NCI-H1417 (cell line): Measurements from ENCODE around the gene TMC4.

ENCODE experiments used
- DNase-seq, 3 experiments: peaks; one replicate each; lab custom pipeline; 2025; lab: John Stamatoyannopoulos, UW

The TMC4 gene

DNA sequence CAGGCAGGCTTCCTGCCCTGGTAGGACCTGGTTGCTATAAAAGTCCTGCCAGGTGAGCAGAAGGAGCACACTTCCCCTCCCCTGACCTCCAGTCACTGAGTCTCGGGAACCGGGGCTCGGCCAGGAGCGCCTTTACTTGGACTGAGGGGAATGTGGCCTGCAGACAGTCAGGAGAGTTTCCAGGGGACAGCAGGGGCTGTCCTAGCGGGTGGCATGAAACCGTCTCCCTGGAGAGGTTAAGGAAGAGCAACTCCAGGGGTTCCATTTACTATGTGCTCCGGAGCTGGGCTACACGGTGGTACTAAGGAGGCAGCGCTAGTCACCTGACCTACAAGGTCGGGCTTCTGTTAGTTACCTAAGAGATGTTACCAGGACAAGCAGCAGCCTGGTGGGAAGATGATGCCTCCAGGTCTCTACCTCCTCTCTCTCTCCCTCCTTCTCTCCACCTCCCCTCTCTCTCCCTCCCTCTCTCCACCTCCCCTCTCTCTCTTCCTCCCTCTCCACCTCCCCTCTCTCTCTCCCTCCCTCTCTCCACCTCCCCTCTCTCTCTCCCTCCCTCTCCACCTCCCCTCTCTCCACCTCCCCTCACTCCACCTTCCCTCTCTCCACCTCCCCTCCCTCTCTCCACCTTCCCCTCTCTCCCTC lies 39.5 kb downstream of the TMC4 start:
- DNase-seq: peak in 2 of 3 experiments; percentile 80 to 87

DNA sequence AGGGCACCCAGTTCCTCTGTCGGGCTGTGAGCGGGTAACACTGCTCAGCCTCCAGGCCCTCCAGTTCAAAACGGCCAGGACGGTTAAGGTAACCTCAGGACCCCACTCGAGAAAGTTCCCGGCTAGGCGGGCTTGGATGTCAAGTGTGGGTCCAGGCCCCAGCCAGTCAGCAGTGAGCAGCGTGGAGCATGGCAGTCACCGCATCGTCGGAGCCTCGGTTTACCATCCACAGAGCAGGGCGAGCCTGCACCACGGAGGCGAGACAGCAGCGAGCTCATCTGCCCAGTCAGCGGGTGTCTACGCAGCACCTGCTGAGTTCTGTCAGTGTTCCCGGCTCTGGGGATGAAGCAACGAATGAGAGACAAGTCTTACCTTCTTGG lies 43.4 kb downstream of the TMC4 start:
- no peak for DNase-seq

DNA sequence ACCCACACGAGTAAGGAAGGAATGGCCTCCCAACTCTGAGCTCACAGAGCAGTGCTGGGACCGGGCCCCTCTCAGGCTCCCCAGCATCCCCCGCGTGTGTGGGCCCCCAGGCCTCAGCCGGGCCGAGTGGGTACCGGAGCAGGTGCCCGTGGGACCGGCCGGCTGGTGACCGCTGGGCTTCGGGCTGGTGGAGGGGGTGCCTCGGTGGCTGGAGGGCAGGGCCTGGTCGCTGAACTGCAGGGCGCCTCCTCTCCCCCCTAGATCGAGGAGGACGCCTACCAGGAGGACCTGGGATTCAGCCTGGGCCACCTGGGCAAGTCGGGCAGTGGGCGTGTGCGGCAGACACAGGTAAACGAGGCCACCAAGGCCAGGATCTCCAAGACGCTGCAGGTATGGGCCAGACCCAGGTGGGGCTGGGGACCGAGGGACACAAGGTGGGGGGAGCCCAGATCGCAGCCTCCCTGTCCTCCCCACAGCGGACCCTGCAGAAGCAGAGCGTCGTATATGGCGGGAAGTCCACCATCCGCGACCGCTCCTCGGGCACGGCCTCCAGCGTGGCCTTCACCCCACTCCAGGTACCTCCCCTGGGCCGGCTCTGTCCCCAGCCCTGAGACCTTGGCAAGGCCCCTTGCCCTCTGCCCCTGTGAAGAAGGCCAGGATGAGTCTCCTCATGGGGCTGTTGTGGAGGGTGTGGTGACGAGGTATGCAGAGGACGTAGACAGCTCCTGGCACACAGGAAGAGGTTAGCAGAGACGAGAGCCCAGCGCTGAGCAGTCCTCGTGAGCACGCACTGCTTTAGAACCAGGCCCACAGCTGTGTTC lies 44.0 kb downstream of the TMC4 start:
- no peak for DNase-seq

DNA sequence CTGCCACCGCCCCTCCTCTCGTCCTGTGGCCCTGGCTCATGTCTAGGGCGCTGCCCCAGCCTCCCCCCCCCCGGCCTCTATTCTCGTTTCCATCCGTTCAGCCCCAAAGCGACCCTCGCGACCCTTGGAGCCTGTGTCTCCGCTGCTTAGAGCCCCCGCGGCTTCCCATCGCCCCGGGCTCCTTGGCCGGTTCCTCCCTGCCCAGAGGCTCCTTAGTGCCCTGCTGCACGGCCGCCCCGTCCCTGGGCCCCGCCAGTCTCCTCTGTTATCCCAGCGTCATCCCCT lies 44.6 kb downstream of the TMC4 start:
- DNase-seq: no peak

DNA sequence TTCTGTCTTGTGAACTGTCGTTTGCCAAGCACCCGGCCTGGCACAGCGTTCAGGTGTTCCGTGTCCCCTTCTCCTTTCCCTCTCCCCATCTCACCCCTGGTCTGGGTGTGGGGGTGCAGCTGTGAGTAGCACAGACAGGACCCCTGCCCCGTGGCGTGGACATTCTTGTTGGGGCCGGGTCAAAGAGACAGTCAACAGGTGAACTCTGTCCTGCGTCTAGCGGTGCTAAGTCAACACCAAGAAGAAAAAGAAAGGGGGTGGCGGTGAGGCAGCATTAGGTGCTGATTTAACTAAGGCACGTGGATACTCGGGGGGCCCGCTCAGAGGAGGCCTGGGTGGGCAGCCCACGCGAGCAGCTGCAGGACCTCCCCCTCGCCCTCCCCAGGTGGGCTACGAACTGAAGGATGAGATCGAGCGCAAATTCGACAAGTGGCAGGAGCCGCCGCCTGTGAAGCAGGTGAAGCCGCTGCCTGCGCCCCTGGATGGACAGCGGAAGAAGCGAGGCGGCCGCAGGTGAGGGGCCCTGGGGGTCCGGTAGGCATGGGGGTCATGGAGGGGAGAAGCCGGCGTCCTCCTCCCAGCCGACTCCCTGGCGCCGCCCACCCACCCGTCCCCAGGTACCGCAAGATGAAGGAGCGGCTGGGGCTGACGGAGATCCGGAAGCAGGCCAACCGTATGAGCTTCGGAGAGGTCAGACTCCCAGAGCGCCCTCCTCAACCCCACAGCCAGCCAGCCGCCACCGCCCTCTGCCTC lies 45.1 kb downstream of the TMC4 start:
- no peak for DNase-seq

DNA sequence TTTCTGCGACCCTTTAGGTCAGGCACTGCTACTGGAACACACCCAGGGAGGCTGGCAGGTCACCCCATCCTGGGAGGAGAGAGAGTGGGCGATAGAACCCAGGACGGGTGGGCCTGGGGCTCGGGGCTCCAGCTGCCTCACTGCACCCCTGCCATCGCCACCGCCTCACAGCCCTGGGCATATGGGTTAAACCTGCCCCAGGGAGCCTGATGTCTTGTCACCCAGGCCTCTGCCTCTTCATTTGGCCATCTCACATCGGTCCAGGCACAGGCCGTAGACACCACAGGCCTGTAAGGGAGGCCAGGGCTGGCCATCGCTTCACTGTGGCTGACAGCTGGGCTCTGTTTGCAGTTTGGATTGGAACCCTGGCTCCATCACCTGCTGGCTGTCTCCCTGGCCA lies 47.2 kb downstream of the TMC4 start:
- DNase-seq: no peak

DNA sequence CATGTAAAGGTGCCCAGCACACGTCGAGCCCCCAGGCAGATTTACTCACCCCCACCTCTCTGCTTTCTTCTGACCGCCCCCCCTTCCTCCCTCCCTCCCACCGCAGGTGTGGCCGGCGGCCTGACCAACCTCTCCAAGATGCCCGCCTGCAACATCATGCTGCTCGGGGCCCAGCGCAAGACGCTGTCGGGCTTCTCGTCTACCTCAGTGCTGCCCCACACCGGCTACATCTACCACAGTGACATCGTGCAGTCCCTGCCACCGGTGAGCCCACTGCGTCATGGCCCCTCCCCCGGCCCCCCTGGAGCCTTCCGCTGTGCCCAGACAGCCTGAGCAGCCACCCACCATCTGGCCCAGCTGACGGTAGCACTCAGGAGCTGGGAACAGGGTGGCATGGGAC lies 48.6 kb downstream of the TMC4 start:
- DNase-seq: no peak

DNA sequence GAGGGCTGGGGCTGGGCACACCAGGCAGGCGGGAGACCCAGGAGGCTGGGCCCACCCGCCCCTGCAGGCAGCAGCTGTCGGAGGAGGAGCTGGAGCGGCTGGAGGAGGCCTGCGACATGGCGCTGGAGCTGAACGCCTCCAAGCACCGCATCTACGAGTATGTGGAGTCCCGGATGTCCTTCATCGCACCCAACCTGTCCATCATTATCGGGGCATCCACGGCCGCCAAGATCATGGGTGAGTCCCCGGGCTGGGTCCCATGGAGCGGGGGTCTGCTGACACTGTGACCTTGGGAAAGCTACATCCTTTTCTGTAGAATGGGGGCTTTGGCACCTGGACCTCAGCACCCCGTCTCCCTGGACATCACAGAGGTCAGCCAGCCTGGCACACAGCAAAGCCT lies 49.3 kb downstream of the TMC4 start:
- DNase-seq: no peak

DNA sequence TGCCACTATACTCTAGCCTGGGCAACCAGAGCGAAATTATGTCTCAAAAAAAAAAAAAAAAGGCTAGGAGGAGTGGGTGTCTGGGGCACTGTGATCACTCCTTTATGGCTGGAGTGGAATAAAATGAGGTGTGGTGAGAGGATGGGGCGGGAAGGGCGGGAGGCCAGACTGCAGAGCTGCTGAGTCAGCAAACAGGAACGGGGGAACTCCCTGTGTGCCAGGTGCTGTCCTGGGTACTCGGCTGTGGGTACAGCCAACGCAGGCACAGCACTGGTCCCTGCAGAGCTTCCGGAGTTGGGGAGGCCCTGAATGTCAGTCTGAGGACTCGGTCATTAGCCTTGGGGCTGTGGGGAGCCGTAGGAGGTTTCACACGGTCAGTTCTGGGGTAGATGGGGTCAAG lies 51.7 kb downstream of the TMC4 start:
- no peak for DNase-seq

DNA sequence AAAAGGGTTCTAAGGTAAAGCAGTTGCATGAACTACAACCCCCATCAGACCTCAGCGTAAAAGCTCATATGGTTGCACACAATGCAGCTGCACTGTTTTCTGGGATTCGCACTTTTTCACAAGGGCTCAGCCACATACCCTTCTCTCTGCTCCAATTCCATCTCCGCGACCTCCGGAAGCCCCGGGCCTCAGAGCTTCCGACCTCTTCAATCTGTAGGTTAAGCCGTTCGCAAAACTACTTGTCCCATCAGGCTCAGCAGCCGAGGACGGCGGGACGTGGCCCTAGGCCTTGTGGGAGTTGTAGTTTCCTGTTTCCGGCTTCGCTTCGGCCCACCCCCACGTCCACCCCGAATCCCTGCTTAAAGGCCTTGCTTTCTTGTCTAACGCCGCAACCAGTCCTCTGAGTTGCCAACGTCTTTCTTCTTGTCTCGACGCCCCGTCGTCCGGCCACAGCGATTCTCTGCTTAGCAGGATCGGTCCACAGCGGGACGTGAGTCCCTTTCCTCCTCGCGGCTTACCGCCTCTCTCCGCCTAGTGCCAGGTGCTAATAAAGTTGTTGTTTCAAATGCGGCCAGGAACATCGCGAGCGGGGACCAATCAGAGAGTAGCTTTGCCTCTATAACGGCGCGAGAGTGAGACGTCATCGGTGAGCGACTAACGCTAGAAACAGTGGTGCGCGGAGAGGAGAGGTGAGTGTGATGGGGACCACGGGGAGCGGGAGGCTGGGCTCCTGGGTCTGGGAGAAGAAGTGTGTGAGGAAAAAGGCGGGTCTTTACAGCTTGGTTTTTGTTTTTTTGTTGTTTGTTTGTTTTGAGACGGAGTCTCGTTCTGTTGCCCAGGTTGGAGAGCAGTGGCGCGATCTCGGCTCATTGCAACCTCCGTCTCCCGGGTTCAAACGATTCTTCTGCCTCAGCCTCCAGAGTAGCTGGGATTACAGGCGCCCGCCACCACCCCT lies 57.6 kb downstream of the TMC4 start, which contains the start of the genes PRPF31 and TFPT:
TSS of gene PRPF31 (plus strand) at position 646 of the 955 bp plus-strand sequence. CDS start 2,525 bp downstream, outside the sequence.
TSS of gene TFPT (minus strand) at position 549 of the 955 bp plus-strand sequence. CDS start at position 161, 388 bp downstream.
- DNase-seq: peak; percentile 98 to 99 (median 98)

DNA sequence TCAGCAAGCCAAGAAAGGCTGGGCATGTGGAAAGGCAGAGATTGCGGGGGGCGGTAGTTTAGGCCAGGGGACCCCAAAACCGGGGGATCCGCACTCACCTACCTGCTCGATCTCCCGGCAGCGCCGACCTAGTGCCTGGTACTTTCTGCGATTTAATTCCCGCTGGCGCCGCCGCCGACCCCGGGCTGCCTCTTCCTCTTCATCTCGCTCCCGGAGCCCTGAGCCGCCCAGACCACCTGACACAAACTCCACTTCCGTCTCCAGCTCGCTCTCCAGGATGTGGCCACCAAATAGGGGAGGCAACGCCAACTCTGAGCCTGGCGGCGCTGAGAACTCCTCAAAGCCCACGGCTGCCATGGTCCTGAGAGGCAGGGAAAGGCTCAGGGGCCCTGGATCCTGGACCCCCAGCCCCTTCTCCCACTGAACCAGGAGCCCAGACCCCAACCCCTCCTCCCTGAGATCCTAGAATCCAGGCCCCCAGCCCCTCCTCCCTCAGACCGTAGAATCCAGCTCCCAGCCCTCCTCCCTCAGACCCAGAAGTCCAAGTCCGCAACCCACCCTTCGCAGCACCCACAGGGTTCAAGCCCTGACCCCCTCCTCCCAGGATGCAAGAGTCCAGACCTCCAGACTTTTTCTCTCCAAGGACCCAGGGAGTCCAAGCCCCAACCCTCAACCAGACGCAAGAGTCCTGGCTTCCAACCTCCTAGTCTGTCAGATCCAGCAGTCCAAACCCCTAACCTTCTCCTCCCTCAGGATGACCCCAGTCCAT lies 58.4 kb downstream of the TMC4 start:
- DNase-seq: no peak
